Measurements from ENCODE around the gene RASIP1. TPM values are rescaled to one million over a fixed set of nuclear protein-coding genes. Genes with fewer than 3 reads are reported as not detected.
A peak's percentile ranks its signal among the peaks of the same experiment; 100 is the strongest.

Gene RASIP1
- total and polyA plus RNA-seq, 7 donors, result 3.9 to 9.7 (median 7.0) TPM

- H3K4me3 ChIP-seq, result peak overlapping the region; percentile 78
- no peaks in the 10 kb centered on the region for H3K27me3 ChIP-seq (ENCODE audit: insufficient read depth in 3 of 3, low read length in 2 of 3)
- no peak for TF ChIP-seq CTCF (IDR thresholded peaks at IDR 0.05)
- peaks cover 0 to 17% of the 10 kb centered on the region in 2 donors for H3K36me3 ChIP-seq (ENCODE audit: insufficient read depth in 1 of 2, low read depth in 1 of 2)
- peaks cover 35% of the 10 kb centered on the region for H3K4me1 ChIP-seq
- intact Hi-C loops (cut with DNase I), result loop anchor here in 1 of 2 donors (5.0 kb wide), 1 partner anchor 39 kb away; no protein-coding TSS in a partner anchor
- no peaks in the 10 kb centered on the region for H3K9me3 ChIP-seq
- WGBS, 3 donors, result 3 to 9% (median 5%) methylated on average over 11 to 24 of the region's 24 CpGs
- peak; percentile 64 to 79 for DNase-seq
- peak in 1 of 4 donors; percentile 11 for ATAC-seq
- H3K27ac ChIP-seq, result peak overlapping the region; percentile 91
These were observed 23.7 kb downstream of the RASIP1 start for GRCh38 chr19:48716562-48717291.

- 26 to 42% (median 40%) methylated on average over 19 of the region's 19 CpGs for WGBS, 3 donors
- intact Hi-C loops (cut with DNase I), result loop anchor here in 1 of 2 donors (5.0 kb wide), 1 partner anchor 38 kb away; no protein-coding TSS in a partner anchor
- Histone ChIP-seq H3K9me3 (no peaks in the 10 kb centered on the region), H3K36me3 (ENCODE audit: insufficient read depth in 1 of 2, low read depth in 1 of 2) (peaks cover 0 to 17% of the 10 kb centered on the region in 2 donors), H3K27ac (peak overlapping the region; percentile 91), H3K4me1 (peaks cover 35% of the 10 kb centered on the region), H3K27me3 (ENCODE audit: insufficient read depth in 3 of 3, low read length in 2 of 3) (no peaks in the 10 kb centered on the region), H3K4me3 (peak overlapping the region; percentile 78)
- DNase-seq (peak in 1 of 2 donors; percentile 70), ATAC-seq (no peak)
- TF ChIP-seq CTCF (IDR thresholded peaks at IDR 0.05), result no peak
These were observed 24.7 kb downstream of the RASIP1 start for GRCh38 chr19:48715681-48716171.

GRCh38 chr19:48714759-48715675, 25.4 kb downstream of the RASIP1 start:
- Histone ChIP-seq H3K4me1 (peaks cover 35% of the 10 kb centered on the region), H3K36me3 (ENCODE audit: insufficient read depth in 1 of 2, low read depth in 1 of 2) (peaks cover 0 to 17% of the 10 kb centered on the region in 2 donors), H3K27me3 (ENCODE audit: insufficient read depth in 3 of 3, low read length in 2 of 3) (no peaks in the 10 kb centered on the region), H3K4me3 (peak overlapping the region; percentile 78), H3K9me3 (no peaks in the 10 kb centered on the region), H3K27ac (peak overlapping the region; percentile 91)
- no peak for TF ChIP-seq CTCF (IDR thresholded peaks at IDR 0.05)
- peak in 1 of 2 donors; percentile 59 for DNase-seq
- WGBS, 3 donors, result 32 to 41% (median 37%) methylated on average over 26 of the region's 26 CpGs
- intact Hi-C loops (cut with DNase I), result loop anchor here (5.0 kb wide), 1 partner anchor 38 kb away; no protein-coding TSS in a partner anchor
- ATAC-seq, result no peak

GRCh38 chr19:48713864-48714755, 26.3 kb downstream of the RASIP1 start:
- DNase-seq, result peak; percentile 99 to 100
- TF ChIP-seq CTCF (IDR thresholded peaks at IDR 0.05), result no peak
- peak overlapping the region; percentile 91 for H3K27ac ChIP-seq
- WGBS, 3 donors, result 5 to 10% (median 6%) methylated on average over 64 to 67 of the region's 67 CpGs
- no peaks in the 10 kb centered on the region for H3K27me3 ChIP-seq (ENCODE audit: insufficient read depth in 3 of 3, low read length in 2 of 3)
- peak overlapping the region; percentile 78 for H3K4me3 ChIP-seq
- peaks cover 0 to 17% of the 10 kb centered on the region in 2 donors for H3K36me3 ChIP-seq (ENCODE audit: insufficient read depth in 1 of 2, low read depth in 1 of 2)
- no peaks in the 10 kb centered on the region for H3K9me3 ChIP-seq
- intact Hi-C loops (cut with DNase I), result loop anchor here in 1 of 2 donors (5.0 kb wide), 1 partner anchor 37 kb away; no protein-coding TSS in a partner anchor
- ATAC-seq, result peak; percentile 82 to 90 (median 89)
- H3K4me1 ChIP-seq, result peaks cover 35% of the 10 kb centered on the region
